ENCODE results near the gene HSPA9.

Gene HSPA9

GRCh38 chr5:138542180-138542955, 32.8 kb downstream of the HSPA9 start:
- no peaks in the 10 kb centered on the region for H3K9me3 Mint-ChIP-seq
- no peak for DNase-seq
- H3K36me3 Mint-ChIP-seq = peaks cover 20 to 46% of the 10 kb centered on the region in 2 donors
- no peaks in the 10 kb centered on the region for H3K27me3 Mint-ChIP-seq
- peak overlapping the region; percentile 91 to 93 for H3K4me3 Mint-ChIP-seq
- no peak for ATAC-seq (replicated peaks)
- peak overlapping the region; percentile 99 for H3K27ac Mint-ChIP-seq
- H3K4me1 Mint-ChIP-seq = peaks cover 28 to 56% of the 10 kb centered on the region in 2 donors

GRCh38 chr5:138541511-138542179, 33.6 kb downstream of the HSPA9 start:
- peaks cover 29 to 56% of the 10 kb centered on the region in 2 donors for H3K4me1 Mint-ChIP-seq
- no peaks in the 10 kb centered on the region for H3K9me3 Mint-ChIP-seq
- H3K36me3 Mint-ChIP-seq = peaks cover 22 to 52% of the 10 kb centered on the region in 2 donors
- no peaks in the 10 kb centered on the region for H3K27me3 Mint-ChIP-seq
- DNase-seq = no peak
- H3K27ac Mint-ChIP-seq = peak overlapping the region; percentile 99
- peak overlapping the region; percentile 91 to 93 for H3K4me3 Mint-ChIP-seq
- no peak for ATAC-seq (replicated peaks)

DNA sequence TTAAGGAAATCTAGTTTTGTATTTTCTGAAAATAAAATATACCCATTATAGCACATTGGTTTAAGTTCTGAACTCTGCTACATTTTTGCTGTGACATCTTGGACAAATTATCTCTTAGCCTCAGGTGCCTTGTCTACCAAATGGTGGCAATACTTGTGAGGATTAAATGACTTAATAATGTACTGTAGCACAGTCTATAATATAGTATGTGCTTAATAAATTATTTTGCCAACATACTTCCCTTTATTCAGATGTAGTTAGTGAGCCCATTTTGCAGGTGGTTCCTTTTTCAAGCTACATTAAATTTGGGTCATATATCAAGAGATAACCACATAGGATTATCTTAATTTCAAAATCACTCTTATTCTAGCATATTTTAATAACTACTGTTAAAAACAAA, 35.4 kb downstream of the HSPA9 start:
- DNase-seq (no peak), ATAC-seq (replicated peaks) (no peak)
- peak overlapping the region in 1 of 2 donors; percentile 29 for H3K4me3 Mint-ChIP-seq
- no peak overlapping the region for H3K27ac Mint-ChIP-seq
- no peaks in the 10 kb centered on the region for H3K9me3 Mint-ChIP-seq
- H3K27me3 Mint-ChIP-seq = no peaks in the 10 kb centered on the region
- peaks cover 27 to 53% of the 10 kb centered on the region in 2 donors for H3K4me1 Mint-ChIP-seq
- peaks cover 21 to 51% of the 10 kb centered on the region in 2 donors for H3K36me3 Mint-ChIP-seq

GRCh38 chr5:138538943-138539627, 36.1 kb downstream of the HSPA9 start:
- Mint-ChIP-seq H3K9me3 (no peaks in the 10 kb centered on the region), H3K4me3 (no peak overlapping the region), H3K27ac (no peak overlapping the region), H3K27me3 (no peaks in the 10 kb centered on the region), H3K4me1 (peaks cover 21 to 52% of the 10 kb centered on the region in 2 donors), H3K36me3 (peaks cover 22 to 48% of the 10 kb centered on the region in 2 donors)
- ATAC-seq (replicated peaks) = no peak
- no peak for DNase-seq

GRCh38 chr5:138536665-138537315, 38.4 kb downstream of the HSPA9 start:
- no peak overlapping the region for H3K4me3 Mint-ChIP-seq
- peaks cover 26 to 67% of the 10 kb centered on the region in 2 donors for H3K4me1 Mint-ChIP-seq
- no peak for DNase-seq
- H3K27me3 Mint-ChIP-seq = no peaks in the 10 kb centered on the region
- H3K27ac Mint-ChIP-seq = no peak overlapping the region
- peak; percentile 50 to 51 for ATAC-seq (replicated peaks)
- no peaks in the 10 kb centered on the region for H3K9me3 Mint-ChIP-seq
- peaks cover 24 to 56% of the 10 kb centered on the region in 2 donors for H3K36me3 Mint-ChIP-seq

DNA sequence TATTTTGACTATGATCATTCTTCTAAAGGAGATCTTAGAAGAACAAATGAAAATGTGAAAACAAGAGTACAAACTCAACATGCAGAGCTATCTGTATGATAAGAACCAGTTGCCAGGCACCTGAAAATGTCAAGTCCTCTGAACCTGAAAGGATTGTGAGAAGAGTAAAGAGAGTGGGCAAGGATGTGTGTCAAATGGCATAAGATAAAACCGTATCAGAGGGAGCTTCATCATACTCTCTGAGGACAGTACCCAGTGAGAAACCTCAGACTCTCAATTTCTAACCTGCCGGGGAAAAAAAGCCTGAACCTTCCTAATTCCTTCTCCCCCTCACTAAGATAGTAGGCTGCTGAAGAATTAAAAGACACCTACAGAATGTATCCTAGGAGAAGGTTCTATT, 39.0 kb downstream of the HSPA9 start:
- Mint-ChIP-seq H3K9me3 (no peaks in the 10 kb centered on the region), H3K36me3 (peaks cover 27 to 56% of the 10 kb centered on the region in 2 donors), H3K4me3 (no peak overlapping the region), H3K4me1 (peaks cover 28 to 65% of the 10 kb centered on the region in 2 donors), H3K27ac (peak overlapping the region; percentile 14), H3K27me3 (no peaks in the 10 kb centered on the region)
- DNase-seq (no peak), ATAC-seq (replicated peaks) (no peak)

DNA sequence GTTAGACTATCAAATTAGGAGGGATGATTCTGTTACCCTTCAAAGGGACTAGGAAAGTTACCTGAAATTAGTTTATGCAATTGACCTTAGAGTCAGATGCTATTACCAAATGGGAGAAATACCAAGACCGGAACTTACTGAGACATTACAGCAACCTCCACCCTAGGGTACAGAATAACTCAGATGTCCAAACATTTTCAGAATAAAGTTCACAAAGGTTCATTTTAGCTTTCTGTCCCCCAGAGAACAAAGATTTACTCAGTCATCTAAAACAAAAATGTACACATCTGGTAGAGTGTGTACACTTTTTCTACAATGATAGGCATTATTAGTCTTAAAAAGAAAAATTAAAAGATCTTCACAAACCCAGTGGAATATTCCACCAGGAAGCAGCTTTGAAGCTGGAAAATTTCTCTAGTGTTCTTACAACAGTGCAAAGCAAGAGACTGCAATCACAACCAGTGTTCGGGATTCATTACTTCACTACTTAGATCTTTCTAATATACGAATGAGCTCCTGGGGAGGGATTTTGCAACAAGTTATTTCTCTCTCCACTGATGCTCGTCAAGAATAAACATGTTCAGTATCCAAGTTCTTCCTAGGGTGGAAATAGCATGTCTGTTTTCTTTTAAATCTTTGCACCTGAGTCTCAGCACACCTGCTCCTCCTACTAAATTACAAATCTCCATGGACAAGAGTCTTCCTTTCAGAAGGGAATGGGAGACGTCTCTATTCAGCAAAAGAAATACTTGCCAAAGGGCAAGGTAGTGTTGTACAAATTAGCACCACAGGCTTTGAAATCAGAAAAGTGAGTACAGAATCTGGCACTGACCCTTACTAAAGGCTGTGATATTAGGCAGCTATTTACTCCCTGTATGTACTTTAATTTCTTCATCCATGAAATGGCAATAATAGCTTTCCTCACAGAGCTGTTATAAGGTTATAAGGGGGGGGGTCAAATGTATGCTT, 40.9 kb downstream of the HSPA9 start:
- ATAC-seq (replicated peaks) (no peak), DNase-seq (no peak)
- H3K27ac Mint-ChIP-seq = no peak overlapping the region
- peaks cover 29 to 57% of the 10 kb centered on the region in 2 donors for H3K36me3 Mint-ChIP-seq
- no peak overlapping the region for H3K4me3 Mint-ChIP-seq
- H3K27me3 Mint-ChIP-seq = no peaks in the 10 kb centered on the region
- H3K4me1 Mint-ChIP-seq = peaks cover 28 to 63% of the 10 kb centered on the region in 2 donors
- H3K9me3 Mint-ChIP-seq = no peaks in the 10 kb centered on the region

DNA sequence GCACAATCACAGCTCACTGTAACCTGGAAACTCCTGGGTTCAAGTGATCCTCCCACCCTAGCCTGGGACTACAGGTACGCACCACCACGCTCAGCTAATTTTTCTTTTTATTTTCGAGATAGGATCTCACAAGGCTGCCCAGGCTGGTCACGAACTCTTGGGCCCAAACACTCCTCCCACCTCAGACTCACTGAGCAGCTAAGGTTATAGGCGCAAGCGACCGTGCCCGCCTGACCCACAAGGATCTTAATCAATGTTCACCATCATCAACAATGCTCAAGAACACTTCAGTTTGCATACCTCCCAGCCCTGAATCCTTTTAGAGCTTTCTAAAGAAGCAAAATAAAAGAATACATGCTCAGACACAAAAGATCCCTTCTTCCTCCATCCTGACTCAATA, 45.4 kb downstream of the HSPA9 start:
- Mint-ChIP-seq H3K4me1 (peaks cover 28 to 66% of the 10 kb centered on the region in 2 donors), H3K27ac (no peak overlapping the region), H3K4me3 (no peak overlapping the region), H3K36me3 (peaks cover 30 to 51% of the 10 kb centered on the region in 2 donors), H3K27me3 (no peaks in the 10 kb centered on the region), H3K9me3 (no peaks in the 10 kb centered on the region)
- DNase-seq (no peak), ATAC-seq (replicated peaks) (no peak)

GRCh38 chr5:138528744-138529469, 46.3 kb downstream of the HSPA9 start:
- ATAC-seq (replicated peaks) = no peak
- Mint-ChIP-seq H3K4me1 (peaks cover 26 to 59% of the 10 kb centered on the region in 2 donors), H3K27ac (no peak overlapping the region), H3K27me3 (no peaks in the 10 kb centered on the region), H3K9me3 (no peaks in the 10 kb centered on the region), H3K4me3 (no peak overlapping the region), H3K36me3 (peaks cover 27 to 48% of the 10 kb centered on the region in 2 donors)
- DNase-seq = no peak

DNA sequence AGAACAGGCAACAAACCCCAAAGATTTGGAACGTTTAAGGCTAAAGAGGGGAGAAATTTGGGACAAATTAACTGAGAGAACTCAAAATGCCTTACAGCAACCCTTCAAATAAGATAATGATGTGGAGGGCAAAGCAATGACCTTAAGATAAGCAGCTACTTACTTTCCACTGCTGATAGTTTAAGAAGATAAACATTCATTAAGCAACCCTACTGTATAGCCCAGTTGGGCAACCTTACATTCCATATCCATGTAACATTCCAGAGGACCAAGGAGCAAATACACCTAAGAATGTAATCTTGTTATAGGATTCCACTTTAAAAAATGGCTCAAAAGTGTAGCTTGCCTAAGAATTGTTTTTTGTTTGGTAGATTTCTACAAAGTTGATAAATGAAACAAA, 47.0 kb downstream of the HSPA9 start:
- peaks cover 28 to 56% of the 10 kb centered on the region in 2 donors for H3K4me1 Mint-ChIP-seq
- ATAC-seq (replicated peaks) (no peak), DNase-seq (no peak)
- H3K27me3 Mint-ChIP-seq = no peaks in the 10 kb centered on the region
- no peak overlapping the region for H3K4me3 Mint-ChIP-seq
- no peak overlapping the region for H3K27ac Mint-ChIP-seq
- no peaks in the 10 kb centered on the region for H3K9me3 Mint-ChIP-seq
- peaks cover 25 to 45% of the 10 kb centered on the region in 2 donors for H3K36me3 Mint-ChIP-seq

- peaks cover 22 to 42% of the 10 kb centered on the region in 2 donors for H3K36me3 Mint-ChIP-seq
- H3K4me3 Mint-ChIP-seq = no peak overlapping the region
- DNase-seq (no peak), ATAC-seq (replicated peaks) (no peak)
- no peaks in the 10 kb centered on the region for H3K9me3 Mint-ChIP-seq
- H3K4me1 Mint-ChIP-seq = peaks cover 26 to 56% of the 10 kb centered on the region in 2 donors
- no peaks in the 10 kb centered on the region for H3K27me3 Mint-ChIP-seq
- H3K27ac Mint-ChIP-seq = no peak overlapping the region
These were observed 48.0 kb downstream of the HSPA9 start for GRCh38 chr5:138527170-138527569.

- no peak overlapping the region for H3K4me3 Mint-ChIP-seq
- H3K27ac Mint-ChIP-seq = no peak overlapping the region
- H3K36me3 Mint-ChIP-seq = peaks cover 13 to 32% of the 10 kb centered on the region in 2 donors
- H3K4me1 Mint-ChIP-seq = peaks cover 17 to 38% of the 10 kb centered on the region in 2 donors
- no peak for ATAC-seq (replicated peaks)
- H3K27me3 Mint-ChIP-seq = no peaks in the 10 kb centered on the region
- no peak for DNase-seq
- no peaks in the 10 kb centered on the region for H3K9me3 Mint-ChIP-seq
These were observed 51.8 kb downstream of the HSPA9 start for GRCh38 chr5:138523406-138523805.

- no peaks in the 10 kb centered on the region for H3K27me3 Mint-ChIP-seq
- H3K9me3 Mint-ChIP-seq = no peaks in the 10 kb centered on the region
- H3K4me3 Mint-ChIP-seq = no peak overlapping the region
- peaks cover 9 to 26% of the 10 kb centered on the region in 2 donors for H3K4me1 Mint-ChIP-seq
- DNase-seq (no peak), ATAC-seq (replicated peaks) (no peak)
- peaks cover 24 to 36% of the 10 kb centered on the region in 2 donors for H3K36me3 Mint-ChIP-seq
- H3K27ac Mint-ChIP-seq = no peak overlapping the region
These were observed 54.2 kb downstream of the HSPA9 start for GRCh38 chr5:138520971-138521370.
